Astrocyte of the cerebellum (primary cell): ENCODE results near the gene KIF5C.

Source experiments
- DNase-seq: peaks from one replicate; pipeline ENCODE4 v3.0.0-alpha.2; 2011; ENCODE audit warnings: low read depth
- H3K4me3 ChIP-seq: 2 replicates; pipeline ENCODE4 v1.5.1; 2011; ENCODE audit warnings: mild to moderate bottlenecking, low read depth, low read length, moderate library complexity
- CTCF ChIP-seq: IDR thresholded peaks from 2 replicates; pipeline ENCODE4 v1.5.1; 2012; ENCODE audit warnings: low read length, low read depth, moderate library complexity, mild to moderate bottlenecking; ENCODE audit errors: missing control alignments
- in situ Hi-C: cut with HindIII; loops from 2 replicates; pipeline ENCODE4 v1.10.0; 2017; ENCODE audit warnings: low sequenced_read_pairs

Gene KIF5C

DNA sequence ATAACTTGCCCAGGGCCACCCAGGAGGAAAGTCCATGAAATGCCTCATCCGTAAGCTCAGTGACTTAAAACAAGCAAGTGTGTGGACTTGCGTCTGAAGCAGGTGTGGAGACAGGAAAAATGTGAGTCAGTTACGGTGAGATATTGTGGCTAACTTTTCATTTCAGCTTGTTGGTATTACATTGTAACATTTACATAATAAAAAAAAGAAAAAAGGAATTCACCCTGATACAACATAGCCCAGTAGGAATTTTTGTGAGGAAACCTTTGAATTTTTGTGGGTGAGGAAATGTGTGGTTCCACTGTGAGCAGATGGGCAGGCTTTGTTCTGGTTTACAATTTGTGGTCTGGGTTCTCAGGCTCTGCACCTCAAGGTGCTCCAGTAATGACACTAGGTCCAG lies 129.8 kb downstream of the KIF5C start:
- H3K4me3 ChIP-seq: no peak overlapping the region
- in situ Hi-C loops: no loop called here
- TF ChIP-seq CTCF: no peak
- peak; percentile 76 for DNase-seq

DNA sequence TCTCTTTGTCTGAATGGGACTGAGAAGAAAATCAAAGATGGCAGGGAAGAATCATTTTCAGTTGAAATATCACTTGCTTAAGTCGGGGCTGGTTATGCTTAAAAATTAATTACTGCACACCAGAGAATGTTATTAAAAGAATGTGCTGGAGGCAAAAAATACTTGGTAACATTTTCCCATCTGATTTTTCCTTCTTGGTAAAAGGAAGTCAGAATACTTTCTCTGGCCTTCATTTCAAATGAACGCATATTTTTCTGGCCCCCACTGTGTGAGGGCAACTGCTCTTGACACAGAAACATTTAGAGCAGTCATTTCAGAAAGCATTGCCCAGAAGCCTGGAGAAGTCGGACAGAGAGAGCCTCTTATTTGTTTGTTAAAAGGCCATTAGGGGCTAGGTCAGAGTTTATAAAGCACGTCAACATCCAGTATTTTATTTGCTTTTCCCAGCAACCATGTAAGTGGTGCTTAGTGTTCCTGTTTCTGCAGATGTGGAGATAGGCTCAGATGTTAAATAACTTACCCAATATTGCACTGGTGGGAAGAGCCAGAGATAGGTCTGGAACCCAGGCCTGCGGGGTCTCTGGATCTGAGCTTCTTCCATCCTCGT lies 130.5 kb downstream of the KIF5C start:
- no peak overlapping the region for H3K4me3 ChIP-seq
- no peak for TF ChIP-seq CTCF
- DNase-seq: peak; percentile 18
- in situ Hi-C loops: no loop called here

DNA sequence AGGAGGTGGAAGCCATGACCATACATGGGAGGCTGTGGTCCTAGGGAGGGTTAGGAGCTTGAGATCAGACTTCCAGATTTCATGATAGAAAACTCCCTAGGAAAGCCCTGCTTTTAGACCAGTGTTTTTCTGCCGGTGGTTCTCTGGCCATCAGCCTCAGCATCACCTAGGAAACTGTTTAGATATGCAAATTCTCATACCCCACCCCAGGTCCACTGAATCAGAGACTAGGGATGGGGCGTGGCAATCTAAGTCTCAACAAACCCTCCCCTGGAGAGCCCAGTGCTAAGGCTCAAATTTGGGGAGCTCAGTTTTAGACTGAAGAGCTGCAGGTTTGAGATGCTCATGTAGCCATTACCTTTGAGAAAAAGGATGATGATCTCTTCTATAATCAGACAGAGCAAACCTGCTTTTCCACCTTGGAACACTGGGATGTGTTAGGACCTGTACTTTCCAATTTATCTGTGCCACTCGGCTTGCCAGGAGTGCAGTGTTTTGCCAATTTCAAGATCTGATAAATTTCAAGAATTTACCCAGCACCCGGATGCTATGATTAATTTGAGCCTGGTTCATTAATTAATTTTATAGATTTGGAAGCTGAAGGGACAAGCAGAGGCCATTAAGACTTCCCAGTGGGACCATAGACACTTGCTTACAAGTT lies 132.0 kb downstream of the KIF5C start:
- no peak overlapping the region for H3K4me3 ChIP-seq
- no peak for TF ChIP-seq CTCF
- in situ Hi-C loops: no loop called here
- no peak for DNase-seq

GRCh38 chr2:149008381-149008780 lies 133.4 kb downstream of the KIF5C start:
- no peak for DNase-seq
- no peak for TF ChIP-seq CTCF
- in situ Hi-C loops: no loop called here
- H3K4me3 ChIP-seq: no peak overlapping the region

GRCh38 chr2:149009576-149010461 lies 134.8 kb downstream of the KIF5C start:
- no peak for TF ChIP-seq CTCF
- H3K4me3 ChIP-seq: no peak overlapping the region
- no peak for DNase-seq
- in situ Hi-C loops: no loop called here

DNA sequence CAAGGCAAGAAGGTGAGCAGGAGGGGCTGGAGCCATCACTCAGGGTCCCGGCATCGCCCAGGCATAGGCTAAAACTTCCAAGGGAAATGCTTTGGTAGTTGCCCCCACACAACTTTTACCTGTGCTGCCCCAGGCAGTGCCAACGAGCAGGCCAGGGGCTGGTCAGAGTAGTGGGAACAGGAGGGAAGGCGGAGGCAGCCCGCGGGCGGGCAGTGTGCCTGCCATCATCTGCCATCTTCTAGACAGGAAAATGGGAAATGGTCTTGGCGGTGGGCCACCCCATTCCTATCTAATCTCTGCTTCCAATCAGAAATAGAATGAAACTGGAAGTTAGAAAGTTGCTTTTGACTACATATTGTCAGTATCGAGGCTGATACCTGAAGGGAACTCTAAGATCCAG lies 137.5 kb downstream of the KIF5C start:
- no peak for DNase-seq
- no peak for TF ChIP-seq CTCF
- in situ Hi-C loops: no loop called here
- H3K4me3 ChIP-seq: no peak overlapping the region
